ENCODE data around the gene FKBP2. TPM values are rescaled to one million over a fixed set of nuclear protein-coding genes. Genes with fewer than 3 reads are reported as not detected.

The FKBP2 gene
- total RNA-seq, 6 experiments from 2014 or later = 49.4 to 108 (median 66.7) TPM

- no peak for DNase-seq
- no peak for ATAC-seq
- Histone ChIP-seq H3K27ac (no peak overlapping the region), H3K4me1 (peaks cover 0 to 14% (median 6%) of the 10 kb centered on the region in 4 donors), H3K9me3 (no peaks in the 10 kb centered on the region), H3K27me3 (no peaks in the 10 kb centered on the region), H3K36me3 (peaks cover 0 to 26% (median 0%) of the 10 kb centered on the region in 4 donors), H3K4me3 (no peak overlapping the region)
- intact Hi-C loops (cut with DNase I) = no loop called here
- WGBS (ENCODE audit: insufficient coverage, low coverage, low lambda C conversion rate, missing lambda C conversion rate) = 68% methylated on average over 2 of the region's 6 CpGs
- TF ChIP-seq CTCF (IDR thresholded peaks at IDR 0.05) (no peak), POLR2A (IDR thresholded peaks at IDR 0.05) (no peak)
These were observed 24.0 kb upstream of the FKBP2 start for GRCh38 chr11:64216879-64217278.

- no peaks in the 10 kb centered on the region for H3K27me3 ChIP-seq
- intact Hi-C loops (cut with DNase I) = no loop called here
- no peaks in the 10 kb centered on the region for H3K9me3 ChIP-seq
- H3K4me1 ChIP-seq = peaks cover 0 to 14% (median 6%) of the 10 kb centered on the region in 4 donors
- WGBS (ENCODE audit: insufficient coverage, low coverage, low lambda C conversion rate, missing lambda C conversion rate) = 47% methylated on average over 3 of the region's 11 CpGs
- ATAC-seq = peak; percentile 75 to 89 (median 84)
- H3K36me3 ChIP-seq = peaks cover 0 to 32% (median 0%) of the 10 kb centered on the region in 4 donors
- no peak overlapping the region for H3K4me3 ChIP-seq
- no peak for TF ChIP-seq POLR2A (IDR thresholded peaks at IDR 0.05)
- TF ChIP-seq CTCF (IDR thresholded peaks at IDR 0.05) = no peak
- no peak overlapping the region for H3K27ac ChIP-seq
- DNase-seq = peak; percentile 80 to 89 (median 86)
These were observed 22.1 kb upstream of the FKBP2 start for GRCh38 chr11:64218628-64219353.

GRCh38 chr11:64219354-64219684 is 21.6 kb upstream of the FKBP2 start:
- H3K9me3 ChIP-seq = no peaks in the 10 kb centered on the region
- H3K27me3 ChIP-seq = no peaks in the 10 kb centered on the region
- peaks cover 0 to 14% (median 6%) of the 10 kb centered on the region in 4 donors for H3K4me1 ChIP-seq
- intact Hi-C loops (cut with DNase I) = no loop called here
- ATAC-seq (peak in 2 of 4 donors; percentile 4 to 19), DNase-seq (peak in 2 of 3 donors; percentile 53 to 55)
- 40% methylated on average over 3 of the region's 7 CpGs for WGBS (ENCODE audit: insufficient coverage, low coverage, low lambda C conversion rate, missing lambda C conversion rate)
- peaks cover 0 to 32% (median 0%) of the 10 kb centered on the region in 4 donors for H3K36me3 ChIP-seq
- no peak overlapping the region for H3K4me3 ChIP-seq
- H3K27ac ChIP-seq = no peak overlapping the region
- TF ChIP-seq POLR2A (IDR thresholded peaks at IDR 0.05) (no peak), CTCF (IDR thresholded peaks at IDR 0.05) (no peak)

- no peak overlapping the region for H3K27ac ChIP-seq
- ATAC-seq (no peak), DNase-seq (peak in 1 of 3 donors; percentile 46)
- peaks cover 0 to 32% (median 0%) of the 10 kb centered on the region in 4 donors for H3K36me3 ChIP-seq
- no peaks in the 10 kb centered on the region for H3K27me3 ChIP-seq
- intact Hi-C loops (cut with DNase I) = no loop called here
- TF ChIP-seq CTCF (IDR thresholded peaks at IDR 0.05) (no peak), POLR2A (IDR thresholded peaks at IDR 0.05) (no peak)
- H3K9me3 ChIP-seq = no peaks in the 10 kb centered on the region
- 100% methylated on average over 1 of the region's 10 CpGs for WGBS (ENCODE audit: insufficient coverage, low coverage, low lambda C conversion rate, missing lambda C conversion rate)
- no peak overlapping the region for H3K4me3 ChIP-seq
- H3K4me1 ChIP-seq = peaks cover 0 to 14% (median 6%) of the 10 kb centered on the region in 4 donors
These were observed 21.1 kb upstream of the FKBP2 start for GRCh38 chr11:64219755-64220154.
